AG04450 (cell line): ENCODE measurements around the gene ZMIZ2. TPM values are rescaled to one million over a fixed set of nuclear protein-coding genes. Genes with fewer than 3 reads are reported as not detected.
A peak's percentile ranks its signal among the peaks of the same experiment; 100 is the strongest.
"Not testable (repeated sequence)": the region's sequence is repeated elsewhere in the genome, so short reads cannot be mapped to it uniquely, and the experiment has no call there.

Experiments used
- CTCF ChIA-PET: fragments of 300-600, 350-600 bp; formaldehyde crosslinking; extraction: SDS; loops from one replicate; lab custom pipeline; 2022; ENCODE audit warnings: antibody characterized with exemption, inconsistent platforms; lab: Charles Lee
- POLR2A ChIA-PET: fragments of 350-600 bp; formaldehyde crosslinking; extraction: SDS; loops from one replicate; lab custom pipeline; 2021; ENCODE audit warnings: antibody characterized with exemption, inconsistent platforms; lab: Yijun Ruan, JAX
- DNase-seq: peaks from one replicate; pipeline ENCODE4 v3.0.0-alpha.2; 2011; ENCODE audit warnings: low read depth, low spot score
- H3K27ac ChIP-seq: one replicate; pipeline ENCODE4 v1.5.1; 2012; ENCODE audit warnings: low read depth, low read length, control low read depth
- H3K27me3 ChIP-seq: one replicate; pipeline ENCODE4 v1.6.0; 2012; ENCODE audit warnings: low read length; ENCODE audit not compliant: control insufficient read depth, insufficient read depth
- H3K4me3 ChIP-seq: 2 replicates; pipeline ENCODE4 v1.5.1; 2011; ENCODE audit warnings: mild to moderate bottlenecking, low read depth, low read length, control low read depth
- H3K9me3 ChIP-seq: 2 replicates; pipeline ENCODE4 v1.5.1; 2012; ENCODE audit warnings: low read length; ENCODE audit not compliant: control insufficient read depth, insufficient read depth
- CTCF ChIP-seq: IDR thresholded peaks from 2 replicates; pipeline ENCODE4 v1.5.1; 2011; ENCODE audit warnings: low read depth, low read length, control low read depth, inconsistent platforms
- polyA plus RNA-seq: library from polyadenylated mRNA; depleted of rRNA; stranded (reverse); fragments of >200 nt; gene quantifications from 2 replicates; pipeline ENCODE4 v1.2.3, GENCODE V29; 2011

The ZMIZ2 gene
- polyA plus RNA-seq, 1 experiment, result 4.8 TPM

- no peak for TF ChIP-seq CTCF
- Histone ChIP-seq H3K4me3 (no peak overlapping the region), H3K27me3 (no peaks in the 10 kb centered on the region), H3K9me3 (no peaks in the 10 kb centered on the region), H3K27ac (no peak overlapping the region)
- ChIA-PET CTCF (no interaction called here), POLR2A (no interaction called here)
- no peak for DNase-seq
Measured at GRCh38 chr7:44729949-44730590, 18.6 kb upstream of the ZMIZ2 start.

- DNase-seq, H3K27me3 ChIP-seq, H3K4me3 ChIP-seq, H3K27ac ChIP-seq, CTCF ChIA-PET, H3K9me3 ChIP-seq: not testable (repeated sequence)
- POLR2A ChIA-PET, result interaction anchor here (0.8 kb wide), 1 partner anchor 172 kb away, joined by 8 read pairs; no protein-coding TSS in a partner anchor
Measured at GRCh38 chr7:44732971-44733370, 15.7 kb upstream of the ZMIZ2 start.

GRCh38 chr7:44733708-44734481 is 14.8 kb upstream of the ZMIZ2 start:
- TF ChIP-seq CTCF, result no peak
- peak; percentile 34 for DNase-seq
- POLR2A ChIA-PET, result interaction anchor here (0.8 kb wide), 1 partner anchor 16 kb away, joined by 6 read pairs; no protein-coding TSS in a partner anchor
- Histone ChIP-seq H3K27me3 (no peaks in the 10 kb centered on the region), H3K27ac (peak overlapping the region; percentile 95), H3K9me3 (no peaks in the 10 kb centered on the region), H3K4me3 (no peak overlapping the region)
- CTCF ChIA-PET, result interaction anchor here (0.7 kb wide), 1 partner anchor 714 kb away, joined by 4 read pairs; no protein-coding TSS in a partner anchor

GRCh38 chr7:44735403-44736165 is 13.1 kb upstream of the ZMIZ2 start:
- DNase-seq, result peak; percentile 94
- no peaks in the 10 kb centered on the region for H3K9me3 ChIP-seq
- TF ChIP-seq CTCF, result peak; percentile 10; the same call in 1 of the 2 replicates
- POLR2A ChIA-PET, result interaction anchor here (0.7 to 1.2 kb wide), 3 partner anchors 33 to 129 kb away, joined by 5 to 7 read pairs (median 5); partner anchors contain the start of gene OGDH
- no peak overlapping the region for H3K4me3 ChIP-seq
- H3K27ac ChIP-seq, result peak overlapping the region; percentile 95
- CTCF ChIA-PET, result interaction anchor here (0.5 kb wide), 1 partner anchor 187 kb away, joined by 3 read pairs; no protein-coding TSS in a partner anchor
- H3K27me3 ChIP-seq, result no peaks in the 10 kb centered on the region

GRCh38 chr7:44736896-44737295 is 11.8 kb upstream of the ZMIZ2 start:
- ChIA-PET POLR2A (no interaction called here), CTCF (no interaction called here)
- no peak for DNase-seq
- Histone ChIP-seq H3K4me3 (no peak overlapping the region), H3K27ac (no peak overlapping the region), H3K27me3 (no peaks in the 10 kb centered on the region), H3K9me3 (no peaks in the 10 kb centered on the region)
- no peak for TF ChIP-seq CTCF
